Suprapubic skin (tissue), 3 donors: ENCODE measurements around the gene XRCC5.

ENCODE experiments used
- CTCF ChIP-seq, 2 donors: fragments of 200-600 bp in 1 of 2; fragments of 450-650 bp in 1 of 2; sonication (generic) in 1 of 2; IDR thresholded peaks; one replicate each; pipeline ENCODE4 v1.5.1; 2016 to 2019; ENCODE audit warnings: antibody characterized with exemption in 2 of 2, mild to moderate bottlenecking in 1 of 2, moderate library complexity in 1 of 2
- POLR2A ChIP-seq, 2 donors: fragments of 450-650 bp; IDR thresholded peaks; one replicate each; pipeline ENCODE4 v1.6.1; 2017; ENCODE audit warnings: antibody characterized with exemption in 2 of 2, mild to moderate bottlenecking in 2 of 2, moderate library complexity in 2 of 2

GRCh38 chr2:216221811-216222210, 112.7 kb downstream of the XRCC5 start:
- no peak for TF ChIP-seq POLR2A (IDR thresholded peaks at IDR 0.05)
- TF ChIP-seq CTCF (IDR thresholded peaks at IDR 0.05): no peak
